ENCODE measurements around the gene RNASET2.

DNA sequence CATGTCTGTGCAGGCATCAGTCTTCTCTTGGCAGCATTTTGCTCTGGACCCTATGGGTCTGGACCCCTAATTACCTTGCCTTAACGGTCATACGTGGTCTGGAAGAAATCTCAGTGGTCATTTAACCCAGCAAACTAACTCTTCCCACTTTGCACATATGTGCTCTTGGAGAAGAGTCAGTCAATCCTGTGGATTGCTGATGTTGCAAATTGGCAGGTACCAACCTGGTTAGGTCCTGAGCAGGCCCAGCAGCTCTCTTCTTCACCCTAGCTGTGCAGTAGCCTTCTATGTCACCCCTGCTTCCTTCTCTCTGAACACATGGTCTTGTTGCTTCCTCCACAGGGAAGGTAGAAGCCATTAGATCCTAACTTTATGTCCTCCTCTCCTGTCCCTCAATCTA, 44.4 kb upstream of the RNASET2 start:
- TF ChIP-seq, protein P1, sequence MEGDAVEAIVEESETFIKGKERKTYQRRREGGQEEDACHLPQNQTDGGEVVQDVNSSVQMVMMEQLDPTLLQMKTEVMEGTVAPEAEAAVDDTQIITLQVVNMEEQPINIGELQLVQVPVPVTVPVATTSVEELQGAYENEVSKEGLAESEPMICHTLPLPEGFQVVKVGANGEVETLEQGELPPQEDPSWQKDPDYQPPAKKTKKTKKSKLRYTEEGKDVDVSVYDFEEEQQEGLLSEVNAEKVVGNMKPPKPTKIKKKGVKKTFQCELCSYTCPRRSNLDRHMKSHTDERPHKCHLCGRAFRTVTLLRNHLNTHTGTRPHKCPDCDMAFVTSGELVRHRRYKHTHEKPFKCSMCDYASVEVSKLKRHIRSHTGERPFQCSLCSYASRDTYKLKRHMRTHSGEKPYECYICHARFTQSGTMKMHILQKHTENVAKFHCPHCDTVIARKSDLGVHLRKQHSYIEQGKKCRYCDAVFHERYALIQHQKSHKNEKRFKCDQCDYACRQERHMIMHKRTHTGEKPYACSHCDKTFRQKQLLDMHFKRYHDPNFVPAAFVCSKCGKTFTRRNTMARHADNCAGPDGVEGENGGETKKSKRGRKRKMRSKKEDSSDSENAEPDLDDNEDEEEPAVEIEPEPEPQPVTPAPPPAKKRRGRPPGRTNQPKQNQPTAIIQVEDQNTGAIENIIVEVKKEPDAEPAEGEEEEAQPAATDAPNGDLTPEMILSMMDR (IDR thresholded peaks at IDR 0.05), result no peak
- TF ChIP-seq POLR2A (IDR thresholded peaks at IDR 0.05), result no peak
